H1 (cell line): ENCODE results near the gene KIF2C. TPM values are rescaled to one million over a fixed set of nuclear protein-coding genes. Genes with fewer than 3 reads are reported as not detected.

Source experiments
- CTCF ChIA-PET: fragments of 300-600 bp; sonication (Branson Sonifier 250); formaldehyde crosslinking; loops from one replicate; lab custom pipeline; 2021; ENCODE audit not compliant: partially characterized antibody; lab: Charles Lee
- POLR2A ChIA-PET: fragments of 300-600 bp; sonication (Branson Sonifier 250); formaldehyde crosslinking; loops from one replicate; lab custom pipeline; 2021; ENCODE audit warnings: inconsistent platforms; ENCODE audit not compliant: partially characterized antibody; lab: Charles Lee
- DNase-seq, 2 experiments: peaks; one replicate each; pipeline versions ENCODE4 v3.0.0 to v3.0.0-alpha.2; 2010 to 2022; ENCODE audit warnings: low spot score in 2 of 2, low read depth in 1 of 2, mixed read lengths in 1 of 2
- FAIRE-seq: peaks from 2 replicates; lab custom pipeline; 2011; peaks lifted over from hg19 to GRCh38; lab: Jason Lieb, UNC
- H2AFZ ChIP-seq: 2 replicates; pipeline ENCODE4 v1.8.1; 2012; ENCODE audit warnings: low read length, inconsistent platforms
- H2AK5ac ChIP-seq: 2 replicates; pipeline ENCODE4 v1.6.1; 2013; ENCODE audit warnings: low read depth, low read length
- H2BK120ac ChIP-seq: replicated peaks from 2 replicates; pipeline ENCODE3; 2013; ENCODE audit warnings: low read depth, low read length, inconsistent platforms
- H2BK12ac ChIP-seq: 2 replicates; pipeline ENCODE4 v1.6.1; 2013; ENCODE audit warnings: low read depth, low read length
- H2BK15ac ChIP-seq: 2 replicates; pipeline ENCODE4 v1.6.1; 2013; ENCODE audit warnings: low read length
- H2BK20ac ChIP-seq: 2 replicates; pipeline ENCODE4 v1.6.1; 2013; ENCODE audit warnings: low read length
- H2BK5ac ChIP-seq: 2 replicates; pipeline ENCODE4 v1.6.1; 2013; ENCODE audit warnings: low read depth, low read length
- H3K14ac ChIP-seq: 2 replicates; pipeline ENCODE4 v1.6.1; 2013; ENCODE audit warnings: inconsistent platforms; ENCODE audit not compliant: insufficient read length
- H3K18ac ChIP-seq: 2 replicates; pipeline ENCODE4 v1.6.1; 2013; ENCODE audit warnings: low read length; ENCODE audit errors: extremely low read depth
- H3K23ac ChIP-seq: 2 replicates; pipeline ENCODE4 v1.6.1; 2013; ENCODE audit warnings: inconsistent platforms; ENCODE audit not compliant: insufficient read length
- H3K23me2 ChIP-seq: 2 replicates; pipeline ENCODE4 v1.6.1; 2013; ENCODE audit warnings: low read depth, low read length
- H3K27ac ChIP-seq: 2 replicates; pipeline ENCODE4 v1.6.1; 2011; ENCODE audit warnings: low read depth, low read length, inconsistent platforms
- H3K27me3 ChIP-seq, 4 experiments: replicated peaks in 1 of 4; 1 replicate in 1 of 4; 2 replicates in 3 of 4; pipeline versions ENCODE4 v1.6.1 to v1.8.1; 2011 to 2013; ENCODE audit warnings: low read length in 3 of 4, mild to moderate bottlenecking in 3 of 4, inconsistent platforms in 2 of 4, mixed read lengths in 2 of 4, moderate library complexity in 1 of 4; ENCODE audit not compliant: control insufficient read depth in 3 of 4, insufficient read depth in 3 of 4; ENCODE audit errors: extremely low read depth in 1 of 4
- H3K36me3 ChIP-seq, 4 experiments: 2 replicates each; pipeline versions ENCODE4 v1.6.1 to v1.8.1; 2011 to 2013; ENCODE audit warnings: mild to moderate bottlenecking in 4 of 4, low read length in 3 of 4, moderate library complexity in 2 of 4, control low read depth in 1 of 4, inconsistent platforms in 1 of 4; ENCODE audit not compliant: insufficient read depth in 4 of 4, control insufficient read depth in 2 of 4
- H3K4ac ChIP-seq: replicated peaks from 2 replicates; pipeline ENCODE3; 2013; ENCODE audit warnings: low read length, low read depth, mixed read lengths, inconsistent platforms; ENCODE audit not compliant: insufficient read length
- H3K4me1 ChIP-seq, 4 experiments: replicated peaks in 1 of 4; 1 replicate in 1 of 4; 2 replicates in 3 of 4; pipeline versions ENCODE4 v1.6.1 to v1.8.1; 2011 to 2013; ENCODE audit warnings: low read length in 3 of 4, inconsistent platforms in 2 of 4, mixed read lengths in 1 of 4; ENCODE audit not compliant: insufficient read depth in 4 of 4, control insufficient read depth in 3 of 4
- H3K4me2 ChIP-seq, 2 experiments: 2 replicates each; pipeline versions ENCODE4 v1.6.1 to v1.8.1; 2011 to 2013; ENCODE audit warnings: low read depth in 2 of 2, low read length in 2 of 2, control low read depth in 1 of 2, inconsistent platforms in 1 of 2, mild to moderate bottlenecking in 1 of 2; ENCODE audit not compliant: insufficient read depth in 1 of 2
- H3K4me3 ChIP-seq, 4 experiments: fragments of 200-600, 300-600 bp in 1 of 4; sonication (generic), shearing (Covaris generic), sonication (Bioruptor Twin) in 1 of 4; 2 replicates each; pipeline versions ENCODE4 v1.5.1 to v1.8.1; 2011 to 2016; ENCODE audit warnings: low read length in 4 of 4, low read depth in 3 of 4, control low read depth in 2 of 4, inconsistent platforms in 2 of 4, mild to moderate bottlenecking in 2 of 4, mixed read lengths in 1 of 4, moderate library complexity in 1 of 4; ENCODE audit not compliant: insufficient read depth in 2 of 4; ENCODE audit errors: extremely low read depth in 1 of 4
- H3K56ac ChIP-seq: replicated peaks from 2 replicates; pipeline ENCODE3; 2013; ENCODE audit warnings: low read depth, mild to moderate bottlenecking, mixed read lengths, low read length, inconsistent platforms; ENCODE audit not compliant: insufficient read length
- H3K79me1 ChIP-seq: 2 replicates; pipeline ENCODE4 v1.6.1; 2013; ENCODE audit warnings: low read depth, low read length, control low read depth
- H3K79me2 ChIP-seq, 2 experiments: 2 replicates each; pipeline versions ENCODE4 v1.6.1 to v1.8.1; 2012 to 2013; ENCODE audit warnings: low read length in 2 of 2, mild to moderate bottlenecking in 2 of 2, inconsistent platforms in 1 of 2; ENCODE audit not compliant: insufficient read depth in 2 of 2, control insufficient read depth in 1 of 2
- H3K9ac ChIP-seq, 4 experiments: replicated peaks in 1 of 4; 1 replicate in 1 of 4; 2 replicates in 3 of 4; pipeline versions ENCODE4 v1.6.1 to v1.8.1; 2011 to 2013; ENCODE audit warnings: low read depth in 3 of 4, low read length in 3 of 4, control low read depth in 2 of 4, mild to moderate bottlenecking in 2 of 4, moderate library complexity in 2 of 4, inconsistent platforms in 1 of 4; ENCODE audit errors: extremely low read depth in 1 of 4
- H3K9me3 ChIP-seq, 2 experiments: 2 replicates each; pipeline versions ENCODE4 v1.6.1 to v1.8.1; 2012 to 2013; ENCODE audit warnings: mild to moderate bottlenecking in 2 of 2, moderate library complexity in 2 of 2, control low read depth in 1 of 2, inconsistent platforms in 1 of 2, low read depth in 1 of 2, low read length in 1 of 2, mixed read lengths in 1 of 2; ENCODE audit not compliant: insufficient read depth in 2 of 2
- H4K20me1 ChIP-seq, 2 experiments: replicated peaks in 1 of 2; 2 replicates each; pipeline versions ENCODE3 to v1.8.1; 2011 to 2013; ENCODE audit warnings: inconsistent platforms in 2 of 2, low read length in 2 of 2, mild to moderate bottlenecking in 1 of 2; ENCODE audit not compliant: insufficient read depth in 2 of 2, control insufficient read depth in 1 of 2
- H4K5ac ChIP-seq: 2 replicates; pipeline ENCODE4 v1.6.1; 2013; ENCODE audit warnings: low read length, low read depth, mixed read lengths, inconsistent platforms; ENCODE audit not compliant: insufficient read length
- H4K8ac ChIP-seq: 2 replicates; pipeline ENCODE4 v1.8.0; 2013; ENCODE audit warnings: mild to moderate bottlenecking, moderate library complexity, low read length, inconsistent platforms; ENCODE audit not compliant: insufficient read depth; ENCODE audit errors: extremely low read depth
- H4K91ac ChIP-seq: replicated peaks from 2 replicates; pipeline ENCODE3; 2013; ENCODE audit warnings: low read length, mixed read lengths, inconsistent platforms; ENCODE audit not compliant: insufficient read length
- HDAC2 ChIP-seq, 2 experiments: fragments of 300-600 bp in 1 of 2; sonication (generic) in 1 of 2; IDR thresholded peaks; 2 replicates each; pipeline ENCODE4 v1.6.1; 2011 to 2012; ENCODE audit warnings: low read depth in 2 of 2, low read length in 2 of 2, mild to moderate bottlenecking in 2 of 2, moderate library complexity in 2 of 2, borderline replicate concordance in 1 of 2, inconsistent platforms in 1 of 2
- JUN ChIP-seq: IDR thresholded peaks from 2 replicates; pipeline ENCODE4 v1.6.1; 2011; ENCODE audit warnings: low read depth, mild to moderate bottlenecking, improper control_type of control experiment, low read length
- POLR2AphosphoS5 ChIP-seq: IDR thresholded peaks from 2 replicates; pipeline ENCODE4 v1.6.1; 2011; ENCODE audit warnings: low read depth, low read length
- SIN3A ChIP-seq, 2 experiments: IDR thresholded peaks in 1 of 2; conservative IDR thresholded peaks in 1 of 2; 2 replicates each; pipeline ENCODE4 v1.6.1; 2011 to 2012; ENCODE audit warnings: low read length in 2 of 2, improper control_type of control experiment in 1 of 2, low read depth in 1 of 2, mild to moderate bottlenecking in 1 of 2
- TAF7 ChIP-seq: optimal IDR thresholded peaks from 2 replicates; pipeline ENCODE3; 2011; ENCODE audit warnings: low read depth, mild to moderate bottlenecking, inconsistent platforms, low read length, moderate library complexity, borderline replicate concordance
- TEAD4 ChIP-seq: IDR thresholded peaks from 2 replicates; pipeline ENCODE4 v1.6.1; 2012; ENCODE audit warnings: low read depth, low read length, inconsistent platforms, mixed read lengths
- WGBS, 2 experiments: shearing (Covaris generic) in 1 of 2; methylation state at CpG; one replicate each; pipeline versions ENCODE4 v1.1.6 to v1.1.7; 2013 to 2015; ENCODE audit warnings: low lambda C conversion rate in 2 of 2, mixed read lengths in 2 of 2, inconsistent platforms in 1 of 2, low coverage in 1 of 2, missing lambda C conversion rate in 1 of 2; ENCODE audit not compliant: insufficient replicate concordance in 2 of 2, insufficient coverage in 1 of 2, insufficient read length in 1 of 2; ENCODE audit errors: extremely low coverage in 1 of 2, missing lambda C conversion rate in 1 of 2; 5-methylcytosine and 5-hydroxymethylcytosine counted together
- polyA plus RNA-seq, 7 experiments: library from polyadenylated mRNA; depleted of rRNA in 3 of 7; stranded (reverse) in 5 of 7; unstranded in 2 of 7; fragments of >200 nt in 5 of 7; fragments of 200-250 nt in 2 of 7; gene quantifications; 1 replicate in 5 of 7; 2 replicates in 1 of 7; 4 replicates in 1 of 7; pipeline versions ENCODE4 v1.2.1 to v1.2.3, GENCODE V29; 2011 to 2013; ENCODE audit warnings: missing spikeins in 2 of 7, mixed read lengths in 2 of 7
- total RNA-seq: library from RNA; stranded (reverse); fragmentation: NEBNext Ultra II Directional; extraction: Animal tissue kit (Norgen Biotek cat#: 25700); gene quantifications from 2 replicates; pipeline ENCODE4 v1.2.1, GENCODE V29; 2021

Gene KIF2C
- total and polyA plus RNA-seq, 2 of the 8 experiments (the other 6 are each of a cell fraction or from before 2014, with no cell fraction given) = 41.8 to 68.1 TPM

DNA sequence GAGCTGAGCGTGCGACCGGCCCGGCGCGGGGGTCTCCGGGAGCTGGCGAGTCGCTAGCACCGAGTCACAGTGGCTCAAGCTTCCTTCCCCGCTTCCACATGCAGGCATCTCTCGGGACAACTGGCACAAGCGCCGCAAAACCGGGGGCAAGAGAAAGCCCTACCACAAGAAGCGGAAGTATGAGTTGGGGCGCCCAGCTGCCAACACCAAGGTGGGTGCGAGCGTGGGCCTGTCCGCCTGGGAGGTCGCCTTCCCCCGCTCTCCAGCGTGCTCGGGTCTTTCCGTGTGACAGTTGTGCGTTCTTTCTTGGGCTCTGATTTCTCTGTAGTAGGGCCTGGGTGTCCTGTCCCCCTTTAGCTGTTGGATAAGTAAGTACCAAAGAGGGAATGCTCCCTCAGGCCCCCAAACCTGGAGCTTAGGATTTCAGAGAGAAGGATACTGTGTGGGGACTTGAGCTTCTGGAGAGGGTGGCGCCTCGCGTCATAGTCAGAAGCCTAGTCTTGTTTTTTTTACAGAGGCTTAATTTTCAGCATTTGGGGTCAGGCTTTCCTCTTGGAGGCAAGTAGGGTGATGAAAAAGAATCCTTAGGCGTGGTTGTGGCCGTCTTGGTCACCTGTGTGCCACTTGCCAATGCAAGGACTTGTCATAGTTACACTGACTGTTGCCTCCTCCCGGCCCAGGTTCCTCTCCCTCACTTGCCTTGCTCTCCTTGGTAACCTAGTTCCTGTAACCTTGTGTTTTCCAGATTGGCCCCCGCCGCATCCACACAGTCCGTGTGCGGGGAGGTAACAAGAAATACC, 36.5 kb downstream of the KIF2C start:
- peaks cover 16% of the 10 kb centered on the region for H3K23me2 ChIP-seq
- no peak overlapping the region for H2AFZ ChIP-seq
- peak overlapping the region; percentile 96 to 100 (median 96) for H3K9ac ChIP-seq
- no peak overlapping the region for H3K14ac ChIP-seq
- peak overlapping the region; percentile 96; the same call in 1 of the 2 replicates for H2BK5ac ChIP-seq
- peak overlapping the region; percentile 45 for H4K91ac ChIP-seq
- H4K8ac ChIP-seq = peak overlapping the region; percentile 99
- peak overlapping the region; percentile 68 to 95 (median 84) for H3K4me3 ChIP-seq
- peak overlapping the region; percentile 85 for H3K27ac ChIP-seq
- peak overlapping the region; percentile 88 for H3K56ac ChIP-seq
- H3K27me3 ChIP-seq = no peaks in the 10 kb centered on the region
- ChIA-PET POLR2A (interaction anchor here (0.6 to 23.6 kb wide), 39 partner anchors 13 to 950 kb away, joined by 3 to 428 read pairs (median 5); partner anchors contain the start of genes ARMH1, BEST4, BTBD19 and CCDC163), CTCF (interaction anchor here (0.6 to 4.1 kb wide), 9 partner anchors 10 to 238 kb away, joined by 3 to 21 read pairs (median 4); partner anchors contain the start of gene RNU5D-1)
- H3K79me1 ChIP-seq = peaks cover 3% of the 10 kb centered on the region; the same call in 1 of the 2 replicates
- H3K18ac ChIP-seq = peak overlapping the region; percentile 90
- peak overlapping the region; percentile 24 for H4K5ac ChIP-seq
- no peak overlapping the region for H2BK20ac ChIP-seq
- H3K4ac ChIP-seq = peak overlapping the region; percentile 74
- 4% methylated on average over 36 of the region's 36 CpGs; no CpG with 5 or more reads in 1 of the 2 experiments for WGBS, 2 experiments
- DNase-seq (no peak), FAIRE-seq (no peak)
- H3K9me3 ChIP-seq = no peaks in the 10 kb centered on the region
- peak overlapping the region; percentile 50; the same call in 1 of the 2 replicates for H2BK12ac ChIP-seq
- peak overlapping the region; percentile 93 to 98 for H3K4me2 ChIP-seq
- H3K4me1 ChIP-seq = peaks cover 0 to 8% (median 2%) of the 10 kb centered on the region in 4 experiments; a peak in 5 of 7 replicates
- H3K36me3 ChIP-seq = peaks cover 24 to 53% (median 34%) of the 10 kb centered on the region in 4 experiments
- peaks cover 13 to 21% of the 10 kb centered on the region in 2 experiments for H4K20me1 ChIP-seq
- H2BK15ac ChIP-seq = no peak overlapping the region
- H3K23ac ChIP-seq = no peak overlapping the region
- 0 out of 2 replicates have a peak overlapping the region, but pooled peaks have one; percentile 11 for H2AK5ac ChIP-seq
- peak in 1 of 2 experiments; percentile 8; a peak in 1 of 4 replicates for TF ChIP-seq SIN3A (conservative IDR thresholded peaks at IDR 0.05 in 1 of 2, IDR thresholded peaks at IDR 0.05 in 1 of 2; ENCODE audit: low read depth in 1 of 2, low read length in 2 of 2)
- peak; percentile 26 for TF ChIP-seq TAF7
- no peak for TF ChIP-seq TEAD4
- TF ChIP-seq POLR2AphosphoS5 = peak; percentile 7; the same call in 1 of the 2 replicates
- TF ChIP-seq HDAC2 (IDR thresholded peaks at IDR 0.05; ENCODE audit: borderline replicate concordance in 1 of 2, low read depth in 2 of 2, low read length in 2 of 2) = peak in 1 of 2 experiments; percentile 44; a peak in 1 of 4 replicates
- TF ChIP-seq JUN = no peak
- peaks cover 15 to 33% of the 10 kb centered on the region in 2 experiments for H3K79me2 ChIP-seq
- no peak overlapping the region for H2BK120ac ChIP-seq
